ENCODE results near the gene ADTRP.

DNA sequence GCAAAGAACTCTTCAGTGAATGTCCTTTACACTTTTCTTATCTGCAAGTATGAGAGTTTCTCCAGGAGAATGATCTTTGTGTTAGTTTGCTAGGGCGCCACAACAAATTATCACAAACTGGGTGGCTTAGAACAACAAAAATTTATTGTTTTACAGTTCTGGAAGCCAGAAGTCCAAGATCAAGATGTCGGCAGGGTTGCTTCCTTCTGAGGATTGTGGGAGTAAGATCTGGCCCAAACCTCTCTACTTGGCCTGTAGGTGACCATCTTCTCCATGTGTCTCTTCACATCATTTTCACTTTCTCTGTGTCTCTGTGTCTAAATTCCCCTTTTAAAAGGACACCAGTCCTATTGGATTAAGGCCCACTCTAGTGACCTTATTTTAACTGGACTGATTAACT, 103.0 kb downstream of the ADTRP start:
- TF ChIP-seq, protein P1, sequence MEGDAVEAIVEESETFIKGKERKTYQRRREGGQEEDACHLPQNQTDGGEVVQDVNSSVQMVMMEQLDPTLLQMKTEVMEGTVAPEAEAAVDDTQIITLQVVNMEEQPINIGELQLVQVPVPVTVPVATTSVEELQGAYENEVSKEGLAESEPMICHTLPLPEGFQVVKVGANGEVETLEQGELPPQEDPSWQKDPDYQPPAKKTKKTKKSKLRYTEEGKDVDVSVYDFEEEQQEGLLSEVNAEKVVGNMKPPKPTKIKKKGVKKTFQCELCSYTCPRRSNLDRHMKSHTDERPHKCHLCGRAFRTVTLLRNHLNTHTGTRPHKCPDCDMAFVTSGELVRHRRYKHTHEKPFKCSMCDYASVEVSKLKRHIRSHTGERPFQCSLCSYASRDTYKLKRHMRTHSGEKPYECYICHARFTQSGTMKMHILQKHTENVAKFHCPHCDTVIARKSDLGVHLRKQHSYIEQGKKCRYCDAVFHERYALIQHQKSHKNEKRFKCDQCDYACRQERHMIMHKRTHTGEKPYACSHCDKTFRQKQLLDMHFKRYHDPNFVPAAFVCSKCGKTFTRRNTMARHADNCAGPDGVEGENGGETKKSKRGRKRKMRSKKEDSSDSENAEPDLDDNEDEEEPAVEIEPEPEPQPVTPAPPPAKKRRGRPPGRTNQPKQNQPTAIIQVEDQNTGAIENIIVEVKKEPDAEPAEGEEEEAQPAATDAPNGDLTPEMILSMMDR (conservative IDR thresholded peaks at IDR 0.05; ENCODE audit: low read length), result no peak
- TF ChIP-seq EZH2phosphoT487 (IDR thresholded peaks at IDR 0.05; ENCODE audit: borderline replicate concordance, low read depth, low read length), result no peak

Measured in OCI-LY7 (cell line).